SK-N-SH (cell line): Measurements from ENCODE around the gene SLC39A9.

ENCODE experiments used
- CTCF ChIP-seq: fragments of 200-600 bp; sonication (generic); IDR thresholded peaks from 2 replicates; pipeline ENCODE4 v1.6.1; 2017; ENCODE audit warnings: antibody characterized with exemption, mild to moderate bottlenecking, moderate library complexity
- EZH2phosphoT487 ChIP-seq: fragments of 200-600 bp; sonication (generic); IDR thresholded peaks from 2 replicates; pipeline ENCODE4 v1.6.1; 2017; ENCODE audit warnings: low read depth, mixed run types, mild to moderate bottlenecking, antibody characterized with exemption, moderate library complexity, borderline replicate concordance
- FOXM1 ChIP-seq: IDR thresholded peaks from 2 replicates; pipeline ENCODE4 v1.4.0; 2012; ENCODE audit warnings: low read depth, mild to moderate bottlenecking
- GABPA ChIP-seq: IDR thresholded peaks from 2 replicates; pipeline ENCODE4 v1.4.0; 2012; ENCODE audit warnings: low read depth, mild to moderate bottlenecking
- MXI1 ChIP-seq: IDR thresholded peaks from 2 replicates; pipeline ENCODE4 v1.6.1; 2012; ENCODE audit warnings: mild to moderate bottlenecking, low read depth, low read length, improper control_type of control experiment
- POLR2AphosphoS5 ChIP-seq: IDR thresholded peaks from 2 replicates; pipeline ENCODE4 v1.6.1; 2012; ENCODE audit warnings: low read depth, low read length
- REST ChIP-seq: IDR thresholded peaks from 2 replicates; pipeline ENCODE4 v1.6.1; 2012; ENCODE audit warnings: mild to moderate bottlenecking, low read depth, low read length, moderate library complexity
- RFX5 ChIP-seq: IDR thresholded peaks from 2 replicates; pipeline ENCODE4 v1.6.1; 2012; ENCODE audit warnings: mild to moderate bottlenecking, improper control_type of control experiment, low read length
- YY1 ChIP-seq: IDR thresholded peaks from 2 replicates; pipeline ENCODE4 v1.4.0; 2012; ENCODE audit warnings: low read depth, mild to moderate bottlenecking

DNA sequence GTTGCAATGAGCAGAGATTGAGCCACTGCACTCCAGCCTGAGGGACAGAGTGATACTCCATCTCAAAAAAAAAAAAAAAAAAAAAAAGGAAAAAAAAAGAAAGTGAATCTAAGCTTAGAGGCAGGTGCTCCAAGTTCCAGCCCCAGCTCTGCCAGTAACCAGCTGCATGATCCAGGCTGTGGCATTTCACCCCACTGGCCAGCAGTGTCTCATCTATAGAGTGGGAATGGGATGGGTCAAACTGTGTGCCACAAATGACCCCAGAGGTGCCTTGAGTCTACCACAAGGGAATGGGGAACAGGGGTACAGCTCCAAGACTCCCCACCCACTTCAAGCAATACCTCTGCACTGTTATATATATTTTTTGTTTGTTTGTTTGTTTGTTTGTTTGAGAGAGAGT is 91.0 kb downstream of the SLC39A9 start:
- TF ChIP-seq CTCF, result no peak
- no peak for TF ChIP-seq FOXM1
- TF ChIP-seq YY1, result no peak
- TF ChIP-seq MXI1, result no peak
- no peak for TF ChIP-seq RFX5
- TF ChIP-seq GABPA, result no peak
- TF ChIP-seq EZH2phosphoT487, result no peak
- TF ChIP-seq REST, result no peak
- TF ChIP-seq POLR2AphosphoS5, result no peak
